Psoas muscle (tissue), 8 donors: Measurements from ENCODE around the gene ZDHHC7. TPM values are rescaled to one million over a fixed set of nuclear protein-coding genes. Genes with fewer than 3 reads are reported as not detected.

Experiments
- ATAC-seq, 4 donors: fragments of 200-7000 bp; cut with Tn5 transposase; one replicate each; pipeline ENCODE4 v1.9.1; 2020; ENCODE audit warnings: moderate library complexity in 3 of 4, mild to moderate bottlenecking in 2 of 4
- DNase-seq, 2 donors: peaks; one replicate each; pipeline ENCODE4 v3.0.0-alpha.2; 2020
- H3K27ac ChIP-seq: fragments of 200-600 bp; one replicate; pipeline ENCODE4 v1.8.0; 2022
- H3K27me3 ChIP-seq, 3 donors: fragments of 200-600 bp in 1 of 3; one replicate each; pipeline versions ENCODE4 v1.6.1 to v1.8.0; 2013 to 2022; ENCODE audit warnings: low read length in 2 of 3, mild to moderate bottlenecking in 2 of 3, moderate library complexity in 1 of 3; ENCODE audit not compliant: insufficient read depth in 3 of 3
- H3K36me3 ChIP-seq, 2 donors: fragments of 200-600 bp in 1 of 2; one replicate each; pipeline versions ENCODE4 v1.6.1 to v1.8.0; 2013 to 2022; ENCODE audit warnings: low read depth in 1 of 2, mild to moderate bottlenecking in 1 of 2, moderate library complexity in 1 of 2; ENCODE audit not compliant: insufficient read depth in 1 of 2
- H3K4me1 ChIP-seq: fragments of 200-600 bp; one replicate; pipeline ENCODE4 v1.8.0; 2022
- H3K4me3 ChIP-seq: fragments of 200-600 bp; one replicate; pipeline ENCODE4 v1.8.0; 2022; ENCODE audit warnings: mild to moderate bottlenecking
- H3K9me3 ChIP-seq: fragments of 200-600 bp; one replicate; pipeline ENCODE4 v1.8.0; 2022
- WGBS, 3 donors: extraction: QIAGEN DNeasy Blood & Tissue Kit; methylation state at CpG; one replicate each; pipeline versions ENCODE4 v1.1.6 to v1.1.7; 2013; 5-methylcytosine and 5-hydroxymethylcytosine counted together
- intact Hi-C, 2 donors: fragments of 100-400 bp; cut with DNase I; formaldehyde crosslinking; loops; one replicate each; pipeline versions ENCODE4 v1.11.0 to v1.14.2; 2022
- polyA plus RNA-seq, 3 donors: library from polyadenylated mRNA; stranded (reverse); fragments of 200-250 nt; gene quantifications; one replicate each; pipeline ENCODE4 v1.2.3, GENCODE V29; 2013
- total RNA-seq, 4 donors: library from RNA; stranded (reverse); fragmentation: NEBNext Ultra II Directional in 2 of 4; extraction: Animal tissue kit (Norgen Biotek cat#: 25700) in 2 of 4; gene quantifications; one replicate each; pipeline versions ENCODE4 v1.2.1 to v1.2.4, GENCODE V29; 2021 to 2023
- TF ChIP-seq, protein P1 (sequence below): fragments of 200-600 bp; IDR thresholded peaks from one replicate; pipeline ENCODE4 v1.8.0; 2022; ENCODE audit warnings: antibody characterized with exemption
- donor health status: healthy with polysubstance abuse.
- donor health status: DM: no; HTN: no; CAD: no; lungs with moderate emphysema.
- donor health status: Bipolar disorder and iron deficiency.
- donor health status: healthy.
- donor health status: DM: yes; HTN: yes; CAD: no.
- donor health status: DM: no; HTN: no; CAD: no.
- donor health status: DM: no; HTN: no; CAD: no.
- donor health status: DM: yes; HTN: yes; CAD: no.

ZDHHC7 gene
- total and polyA plus RNA-seq, 7 donors = 19.7 to 96.0 (median 38.0) TPM

DNA sequence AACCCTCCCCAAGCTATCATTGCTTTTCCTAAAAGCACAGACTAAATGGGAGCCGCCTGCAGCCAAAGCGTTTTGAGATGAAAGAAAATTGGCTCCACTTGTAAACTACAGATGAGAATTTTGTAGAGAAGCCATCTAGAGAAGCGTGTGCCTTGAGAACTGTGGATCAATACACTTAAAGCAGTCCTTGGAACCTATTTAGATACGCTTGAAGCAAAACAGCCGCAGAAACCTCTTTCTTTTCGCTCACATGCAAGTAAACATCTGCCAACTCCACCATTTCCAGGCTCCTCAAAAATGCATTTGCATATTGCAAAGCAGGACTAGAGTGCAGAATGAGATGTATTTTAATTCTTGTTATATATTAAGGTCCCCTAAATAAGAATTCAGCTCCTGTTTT, 29.4 kb upstream of the ZDHHC7 start:
- H3K4me3 ChIP-seq = no peak overlapping the region
- peaks cover 11% of the 10 kb centered on the region for H3K4me1 ChIP-seq
- no peak for ATAC-seq
- H3K27ac ChIP-seq = no peak overlapping the region
- no peaks in the 10 kb centered on the region for H3K36me3 ChIP-seq
- WGBS, 3 donors = 88 to 92% (median 90%) methylated on average over 6 of the region's 6 CpGs
- intact Hi-C loops = no loop called here
- H3K9me3 ChIP-seq = no peaks in the 10 kb centered on the region
- no peaks in the 10 kb centered on the region for H3K27me3 ChIP-seq
- no peak for DNase-seq
- TF ChIP-seq, protein P1, sequence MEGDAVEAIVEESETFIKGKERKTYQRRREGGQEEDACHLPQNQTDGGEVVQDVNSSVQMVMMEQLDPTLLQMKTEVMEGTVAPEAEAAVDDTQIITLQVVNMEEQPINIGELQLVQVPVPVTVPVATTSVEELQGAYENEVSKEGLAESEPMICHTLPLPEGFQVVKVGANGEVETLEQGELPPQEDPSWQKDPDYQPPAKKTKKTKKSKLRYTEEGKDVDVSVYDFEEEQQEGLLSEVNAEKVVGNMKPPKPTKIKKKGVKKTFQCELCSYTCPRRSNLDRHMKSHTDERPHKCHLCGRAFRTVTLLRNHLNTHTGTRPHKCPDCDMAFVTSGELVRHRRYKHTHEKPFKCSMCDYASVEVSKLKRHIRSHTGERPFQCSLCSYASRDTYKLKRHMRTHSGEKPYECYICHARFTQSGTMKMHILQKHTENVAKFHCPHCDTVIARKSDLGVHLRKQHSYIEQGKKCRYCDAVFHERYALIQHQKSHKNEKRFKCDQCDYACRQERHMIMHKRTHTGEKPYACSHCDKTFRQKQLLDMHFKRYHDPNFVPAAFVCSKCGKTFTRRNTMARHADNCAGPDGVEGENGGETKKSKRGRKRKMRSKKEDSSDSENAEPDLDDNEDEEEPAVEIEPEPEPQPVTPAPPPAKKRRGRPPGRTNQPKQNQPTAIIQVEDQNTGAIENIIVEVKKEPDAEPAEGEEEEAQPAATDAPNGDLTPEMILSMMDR = no peak

DNA sequence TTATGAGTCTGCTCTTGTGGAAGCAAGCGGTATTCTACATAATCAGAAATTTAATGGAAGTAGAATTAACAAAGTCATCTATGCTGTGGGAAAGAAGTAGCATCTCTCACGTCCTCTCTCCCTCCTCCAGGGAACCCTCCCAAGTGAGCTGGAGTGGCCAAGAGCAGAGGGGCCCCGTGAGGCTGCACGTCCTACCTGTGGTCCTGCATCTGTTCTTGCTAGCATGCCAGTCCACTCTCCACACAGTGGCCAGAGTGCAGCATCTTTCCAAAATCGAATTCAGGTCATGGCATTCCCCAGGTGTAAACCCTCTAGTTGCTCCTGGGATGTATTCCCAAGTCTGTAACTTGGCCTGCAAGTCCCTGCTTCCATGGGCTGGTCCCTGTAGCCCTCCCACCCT, 26.4 kb upstream of the ZDHHC7 start:
- TF ChIP-seq, protein P1 = no peak
- Histone ChIP-seq H3K27me3 (no peaks in the 10 kb centered on the region), H3K4me1 (peaks cover 11% of the 10 kb centered on the region), H3K9me3 (no peaks in the 10 kb centered on the region), H3K4me3 (no peak overlapping the region), H3K36me3 (no peaks in the 10 kb centered on the region), H3K27ac (no peak overlapping the region)
- intact Hi-C loops = no loop called here
- ATAC-seq = no peak
- peak in 1 of 2 donors; percentile 16 for DNase-seq
- 88 to 91% (median 90%) methylated on average over 5 of the region's 5 CpGs for WGBS, 3 donors

DNA sequence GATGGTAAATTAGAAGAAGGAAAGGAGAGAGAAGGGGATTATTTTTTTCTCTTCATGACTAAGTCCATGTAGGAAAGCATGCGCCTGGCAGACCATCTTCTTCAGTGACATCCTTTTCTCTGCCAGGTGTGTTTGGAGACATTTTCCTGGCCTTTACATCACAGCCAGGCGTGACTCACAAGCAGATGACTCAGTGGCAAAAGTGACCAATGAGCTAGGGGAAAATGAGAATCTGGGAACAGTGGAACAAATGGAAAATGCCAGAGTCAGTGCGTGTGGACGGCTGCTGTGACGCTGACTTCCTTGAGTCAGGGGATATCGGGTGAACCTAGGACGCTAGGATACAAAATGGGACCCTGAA, 25.7 kb upstream of the ZDHHC7 start:
- H3K27ac ChIP-seq = no peak overlapping the region
- TF ChIP-seq, protein P1 = no peak
- intact Hi-C loops = no loop called here
- ATAC-seq (peak; percentile 35 to 74 (median 52)), DNase-seq (peak; percentile 53)
- H3K27me3 ChIP-seq = no peaks in the 10 kb centered on the region
- peaks cover 6% of the 10 kb centered on the region for H3K4me1 ChIP-seq
- peaks cover 0 to 2% of the 10 kb centered on the region in 2 donors for H3K36me3 ChIP-seq
- 70 to 79% (median 71%) methylated on average over 7 of the region's 7 CpGs for WGBS, 3 donors
- no peaks in the 10 kb centered on the region for H3K9me3 ChIP-seq
- no peak overlapping the region for H3K4me3 ChIP-seq

DNA sequence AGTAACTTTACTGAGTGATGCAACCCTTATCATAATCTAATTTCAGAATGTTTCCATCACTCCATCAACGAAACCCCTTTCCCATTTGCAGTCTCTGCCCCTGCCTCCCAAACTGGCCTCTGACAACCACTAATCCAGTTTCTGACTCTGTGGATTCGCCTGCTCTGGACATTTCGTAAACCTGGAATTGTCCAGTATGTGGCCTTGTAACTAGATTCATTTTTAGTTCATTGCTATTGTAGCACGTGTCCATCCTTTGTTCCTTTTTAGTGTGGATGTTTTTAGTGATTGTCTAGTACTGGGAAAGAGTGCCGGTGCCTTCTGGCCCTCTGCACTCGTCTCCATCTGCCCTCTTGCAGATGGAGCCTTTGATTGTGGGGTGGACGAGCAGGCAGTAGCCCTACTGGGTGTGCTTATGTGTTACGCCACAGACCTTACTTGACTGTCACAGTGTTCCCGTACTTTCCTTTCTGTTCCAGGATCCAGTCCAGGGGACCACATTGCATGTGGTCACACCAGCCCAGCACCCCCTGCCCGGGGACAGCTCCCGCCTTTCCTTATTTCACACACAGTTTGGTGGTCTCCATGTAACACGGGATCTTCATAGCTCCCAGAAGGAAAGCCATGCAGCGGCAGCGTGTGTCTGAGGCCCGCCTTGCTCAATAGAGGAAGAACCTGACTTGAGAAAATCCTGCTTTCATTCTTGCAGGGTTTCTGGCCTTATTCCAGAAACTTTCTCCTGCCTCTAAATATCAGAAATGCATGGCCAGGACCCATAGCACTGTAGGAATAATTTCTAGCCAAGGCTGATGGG, 25.1 kb upstream of the ZDHHC7 start:
- DNase-seq = peak in 1 of 2 donors; percentile 39
- no peak for ATAC-seq
- H3K36me3 ChIP-seq = peaks cover 0 to 5% of the 10 kb centered on the region in 2 donors
- no peak overlapping the region for H3K4me3 ChIP-seq
- WGBS, 3 donors = 83 to 90% (median 86%) methylated on average over 15 of the region's 15 CpGs
- H3K4me1 ChIP-seq = peaks cover under 1% of the 10 kb centered on the region
- intact Hi-C loops = no loop called here
- H3K9me3 ChIP-seq = no peaks in the 10 kb centered on the region
- no peak overlapping the region for H3K27ac ChIP-seq
- TF ChIP-seq, protein P1 = no peak
- H3K27me3 ChIP-seq = no peaks in the 10 kb centered on the region
